ENCODE measurements around the gene SMIM9. TPM values are rescaled to one million over a fixed set of nuclear protein-coding genes. Genes with fewer than 3 reads are reported as not detected.
"Not testable (repeated sequence)": the region's sequence is repeated elsewhere in the genome, so short reads cannot be mapped to it uniquely, and the experiment has no call there.

SMIM9 gene
- total RNA-seq, 1 experiment from 2014 or later: not detected

DNA sequence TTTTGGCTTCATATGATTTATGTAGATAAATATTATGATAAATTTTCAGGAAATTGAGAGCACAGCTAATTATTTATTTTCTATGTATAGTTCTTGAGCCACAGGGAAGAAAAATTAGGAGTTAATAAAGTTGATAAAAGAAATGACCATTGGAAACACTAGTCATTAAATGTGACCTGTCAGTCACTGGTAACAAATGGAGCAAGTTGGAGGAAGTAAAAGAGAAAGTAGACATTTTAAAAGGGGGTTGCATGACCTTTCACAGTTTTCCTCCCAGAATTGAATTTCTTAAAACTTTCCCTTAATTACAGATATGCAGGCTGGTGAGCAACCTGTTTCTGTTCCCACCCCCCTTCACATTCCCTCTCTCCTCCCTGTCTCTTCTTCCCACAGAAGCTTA, 5.3 kb downstream of the SMIM9 start:
- no peak for TF ChIP-seq CTCF (conservative IDR thresholded peaks at IDR 0.05; ENCODE audit: low read depth, low read length)
- no peak for TF ChIP-seq EZH2 (IDR thresholded peaks at IDR 0.05; ENCODE audit: borderline replicate concordance, low read depth, low read length, poor library complexity, severe bottlenecking)
- CTCF ChIA-PET: no interaction called here
- Histone ChIP-seq H3K9me3 (ENCODE audit: low read depth, low read length, poor library complexity, severe bottlenecking) (no peaks in the 10 kb centered on the region), H3K36me3 (ENCODE audit: insufficient read depth, low read length, poor library complexity, severe bottlenecking) (no peaks in the 10 kb centered on the region), H3K4me3 (ENCODE audit: low read depth, low read length, poor library complexity, severe bottlenecking) (no peak overlapping the region), H3K4me1 (ENCODE audit: insufficient read depth, low read length, poor library complexity, severe bottlenecking) (no peaks in the 10 kb centered on the region), H3K27ac (ENCODE audit: low read depth, low read length, poor library complexity, severe bottlenecking) (no peak overlapping the region), H3K27me3 (replicated peaks; ENCODE audit: insufficient read depth, low read depth, low read length, poor library complexity) (no peaks in the 10 kb centered on the region)
- no TSS peak for BruUV-seq (replicated peaks)
- intact Hi-C loops (cut with micrococcal nuclease; ENCODE audit: unreplicated experiment): no loop called here
- no peak for DNase-seq (ENCODE audit: low spot score)
- POLR2A ChIA-PET (ENCODE audit: low non-redundant PET): no interaction called here

GRCh38 chrX:154828016-154828408, 6.5 kb downstream of the SMIM9 start:
- CTCF ChIA-PET: no interaction called here
- DNase-seq (ENCODE audit: low spot score): no peak
- TF ChIP-seq EZH2 (IDR thresholded peaks at IDR 0.05; ENCODE audit: borderline replicate concordance, low read depth, low read length, poor library complexity, severe bottlenecking): no peak
- no peak for TF ChIP-seq CTCF (conservative IDR thresholded peaks at IDR 0.05; ENCODE audit: low read depth, low read length)
- H3K27me3 ChIP-seq (replicated peaks; ENCODE audit: insufficient read depth, low read depth, low read length, poor library complexity): no peaks in the 10 kb centered on the region
- BruUV-seq (replicated peaks): no TSS peak
- POLR2A ChIA-PET (ENCODE audit: low non-redundant PET): no interaction called here
- H3K27ac ChIP-seq (ENCODE audit: low read depth, low read length, poor library complexity, severe bottlenecking): no peak overlapping the region
- no peaks in the 10 kb centered on the region for H3K9me3 ChIP-seq (ENCODE audit: low read depth, low read length, poor library complexity, severe bottlenecking)
- no peaks in the 10 kb centered on the region for H3K4me1 ChIP-seq (ENCODE audit: insufficient read depth, low read length, poor library complexity, severe bottlenecking)
- H3K4me3 ChIP-seq (ENCODE audit: low read depth, low read length, poor library complexity, severe bottlenecking): no peak overlapping the region
- intact Hi-C loops (cut with micrococcal nuclease; ENCODE audit: unreplicated experiment): no loop called here
- H3K36me3 ChIP-seq (ENCODE audit: insufficient read depth, low read length, poor library complexity, severe bottlenecking): no peaks in the 10 kb centered on the region

DNA sequence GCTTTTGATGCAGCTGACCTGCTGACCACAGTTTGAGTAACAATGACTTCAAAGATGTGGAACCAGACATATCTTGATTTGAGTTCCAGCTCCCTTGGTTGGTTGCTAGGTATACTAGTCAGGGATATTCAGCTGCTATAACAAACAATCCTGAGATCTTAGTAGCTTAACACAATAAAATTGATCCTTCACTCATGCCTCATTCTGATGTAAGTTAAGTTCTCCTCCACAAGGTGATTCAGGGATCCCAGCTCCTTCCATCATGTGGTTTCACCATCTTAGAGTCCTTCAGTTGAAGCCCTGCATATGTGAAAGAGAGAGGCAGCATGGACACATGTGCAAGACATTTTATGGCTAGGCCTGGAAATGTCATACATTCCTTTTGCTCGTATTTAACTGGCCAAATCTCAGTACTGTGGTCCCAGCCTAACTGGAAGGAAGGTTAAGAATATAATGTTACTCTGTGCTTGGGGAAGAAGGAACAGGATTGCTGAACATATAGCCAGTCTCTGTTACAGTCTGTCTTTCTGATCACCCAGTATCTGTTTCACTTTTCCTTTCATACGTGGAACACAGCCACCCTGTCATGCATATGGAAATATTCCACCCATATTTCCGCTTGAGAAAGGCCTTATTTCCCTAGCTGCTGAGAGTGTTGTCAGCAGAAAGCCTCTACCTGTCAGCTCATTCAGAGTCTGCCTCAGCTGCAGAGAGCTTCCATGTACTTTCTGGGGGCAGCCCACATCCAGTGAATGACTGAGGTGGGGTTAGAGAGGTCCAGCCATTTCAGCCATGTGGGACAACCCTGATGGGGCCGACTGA, 7.1 kb downstream of the SMIM9 start:
- Histone ChIP-seq H3K27ac (ENCODE audit: low read depth, low read length, poor library complexity, severe bottlenecking) (no peak overlapping the region), H3K4me1 (ENCODE audit: insufficient read depth, low read length, poor library complexity, severe bottlenecking) (no peaks in the 10 kb centered on the region), H3K36me3 (ENCODE audit: insufficient read depth, low read length, poor library complexity, severe bottlenecking) (no peaks in the 10 kb centered on the region), H3K9me3 (ENCODE audit: low read depth, low read length, poor library complexity, severe bottlenecking) (no peaks in the 10 kb centered on the region), H3K27me3 (replicated peaks; ENCODE audit: insufficient read depth, low read depth, low read length, poor library complexity) (no peaks in the 10 kb centered on the region), H3K4me3 (ENCODE audit: low read depth, low read length, poor library complexity, severe bottlenecking) (no peak overlapping the region)
- intact Hi-C loops (cut with micrococcal nuclease; ENCODE audit: unreplicated experiment): no loop called here
- ChIA-PET POLR2A (ENCODE audit: low non-redundant PET) (no interaction called here), CTCF (no interaction called here)
- TF ChIP-seq EZH2 (IDR thresholded peaks at IDR 0.05; ENCODE audit: borderline replicate concordance, low read depth, low read length, poor library complexity, severe bottlenecking): no peak
- no peak for TF ChIP-seq CTCF (conservative IDR thresholded peaks at IDR 0.05; ENCODE audit: low read depth, low read length)
- BruUV-seq (replicated peaks): no TSS peak
- DNase-seq (ENCODE audit: low spot score): no peak

DNA sequence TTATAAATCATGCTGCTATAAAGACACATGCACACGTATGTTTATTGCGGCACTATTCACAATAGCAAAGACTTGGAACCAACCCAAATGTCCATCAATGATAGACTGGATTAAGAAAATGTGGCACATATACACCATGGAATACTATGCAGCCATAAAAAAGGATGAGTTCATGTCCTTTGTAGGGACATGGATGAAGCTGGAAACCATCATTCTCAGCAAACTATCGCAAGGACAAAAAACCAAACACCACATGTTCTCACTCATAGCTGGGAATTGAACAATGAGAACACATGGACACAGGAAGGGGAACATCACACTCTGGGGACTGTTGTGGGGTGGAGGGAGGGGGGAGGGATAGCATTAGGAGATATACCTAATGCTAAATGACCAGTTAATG, 8.9 kb downstream of the SMIM9 start:
- DNase-seq (ENCODE audit: low spot score); POLR2A ChIA-PET (ENCODE audit: low non-redundant PET); H3K4me1 ChIP-seq (ENCODE audit: insufficient read depth, low read length, poor library complexity, severe bottlenecking); BruUV-seq (replicated peaks); H3K36me3 ChIP-seq (ENCODE audit: insufficient read depth, low read length, poor library complexity, severe bottlenecking); intact Hi-C loops (cut with micrococcal nuclease; ENCODE audit: unreplicated experiment); H3K27ac ChIP-seq (ENCODE audit: low read depth, low read length, poor library complexity, severe bottlenecking); H3K4me3 ChIP-seq (ENCODE audit: low read depth, low read length, poor library complexity, severe bottlenecking); CTCF ChIA-PET; H3K9me3 ChIP-seq (ENCODE audit: low read depth, low read length, poor library complexity, severe bottlenecking); H3K27me3 ChIP-seq (replicated peaks; ENCODE audit: insufficient read depth, low read depth, low read length, poor library complexity): not testable (repeated sequence)
